Stimulated activated CD4-positive, alpha-beta T cell treated with anti-CD3 and anti-CD28 coated beads, Interleukin-4, amount 100 ng/mL, for 48 hours (primary cell): ENCODE results near the gene MED12L.
"Not testable (repeated sequence)": the region's sequence is repeated elsewhere in the genome, so short reads cannot be mapped to it uniquely, and the experiment has no call there.

Experiments used
- DNase-seq, 2 donors: peaks; one replicate each; pipeline ENCODE4 v3.0.0-alpha.2; 2020; ENCODE audit warnings: low read depth in 2 of 2

The MED12L gene

DNA sequence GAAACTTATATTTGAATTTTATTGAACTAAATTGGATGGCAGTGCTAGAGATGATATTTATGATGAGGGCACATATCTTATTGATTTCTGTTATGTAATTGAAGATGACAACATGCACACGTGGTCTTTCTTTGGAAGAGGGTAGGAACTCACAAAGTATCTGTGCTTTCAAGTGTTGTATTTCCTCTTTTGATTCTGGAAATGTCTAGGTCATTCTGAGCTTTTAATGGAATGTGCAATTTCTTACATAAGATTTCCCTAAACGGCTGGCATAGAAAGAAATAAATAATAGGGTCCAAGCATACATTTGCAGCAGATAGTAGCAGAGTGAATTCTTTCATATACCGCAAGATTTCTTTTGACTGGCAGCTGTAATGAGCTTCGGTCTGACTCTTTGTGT lies 127.7 kb downstream of the MED12L start:
- DNase-seq: no peak

DNA sequence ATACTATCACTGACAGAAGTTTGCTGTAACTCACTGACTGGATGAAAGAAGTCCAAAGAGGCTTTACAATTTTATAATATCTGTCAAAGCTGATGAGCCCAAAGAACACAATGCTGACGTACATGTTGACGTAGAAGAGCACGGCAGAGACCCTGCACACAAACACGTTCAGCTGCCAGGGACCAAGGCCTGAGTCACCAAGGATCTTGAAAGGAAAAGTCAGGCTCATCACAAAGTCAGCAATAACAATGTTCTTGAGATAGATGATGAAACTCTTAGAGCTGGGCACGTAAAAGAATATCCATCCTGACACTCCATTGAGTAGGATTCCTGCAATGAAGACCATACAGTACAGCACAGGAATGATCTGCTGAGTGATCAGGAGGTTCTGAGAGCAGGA lies 128.4 kb downstream of the MED12L start:
- DNase-seq: no peak

DNA sequence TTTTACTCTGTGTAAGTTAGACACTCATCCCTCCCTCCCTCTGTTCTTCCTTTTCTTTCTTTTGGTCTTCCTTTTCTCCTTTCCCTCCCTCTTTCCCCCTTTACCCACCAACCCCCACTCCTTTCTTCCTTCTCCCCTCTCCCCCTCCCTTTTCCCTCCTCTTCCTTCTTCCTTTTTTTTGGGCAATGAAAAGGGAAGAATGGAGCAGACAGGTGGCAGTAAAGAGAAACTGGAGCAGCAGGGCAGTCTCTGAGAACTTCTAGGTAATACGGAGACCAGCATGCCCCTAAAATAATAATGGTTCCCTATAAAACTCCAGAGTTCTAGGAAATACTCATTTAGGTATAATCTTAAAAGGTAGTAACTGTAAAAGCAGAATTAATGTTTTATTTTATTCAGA lies 129.0 kb downstream of the MED12L start:
- no peak for DNase-seq

DNA sequence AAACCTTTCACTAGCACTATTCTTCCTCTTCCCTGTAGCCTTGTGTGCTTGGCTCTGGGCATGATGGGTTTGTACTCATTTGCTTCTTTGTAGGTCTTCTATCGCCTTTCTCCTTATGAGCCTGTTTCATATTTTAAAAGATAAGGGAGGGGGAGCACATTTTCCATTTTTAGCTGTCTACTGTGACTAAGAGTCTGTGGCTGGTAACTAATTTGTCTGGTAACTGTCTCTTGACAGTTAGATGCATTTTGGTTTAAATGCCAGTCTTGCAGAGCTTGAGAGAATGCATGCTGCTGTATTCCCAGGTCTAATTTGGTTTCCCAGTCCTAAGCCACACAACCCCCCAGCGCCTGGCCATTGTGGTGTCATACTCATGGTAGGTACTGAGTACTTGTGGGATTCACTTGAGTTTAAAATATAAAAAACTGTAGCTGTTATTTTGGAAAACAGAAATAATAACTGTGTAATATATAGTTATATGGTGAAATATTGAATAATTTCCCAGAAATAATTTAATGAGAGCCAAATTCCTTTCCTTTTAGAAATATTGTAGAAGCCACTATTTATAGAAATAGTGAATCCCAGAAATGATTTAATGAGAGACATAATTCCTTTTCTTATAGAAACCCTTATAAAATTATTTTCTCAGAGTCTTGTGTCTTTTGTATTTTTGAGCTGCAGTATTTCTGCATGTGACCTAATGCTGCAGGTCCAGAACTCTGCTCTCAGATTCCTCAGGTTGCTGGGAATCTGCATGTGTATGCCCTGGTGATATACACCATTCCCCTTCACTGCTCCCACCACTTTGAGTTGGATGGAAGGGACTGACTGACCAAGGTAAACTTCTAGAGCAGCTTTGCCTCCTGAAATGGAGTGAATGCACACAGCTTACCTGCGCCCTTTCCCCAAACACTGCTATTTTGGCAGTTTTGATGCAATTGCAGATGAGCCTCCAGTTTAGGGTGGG lies 131.5 kb downstream of the MED12L start:
- DNase-seq: no peak

DNA sequence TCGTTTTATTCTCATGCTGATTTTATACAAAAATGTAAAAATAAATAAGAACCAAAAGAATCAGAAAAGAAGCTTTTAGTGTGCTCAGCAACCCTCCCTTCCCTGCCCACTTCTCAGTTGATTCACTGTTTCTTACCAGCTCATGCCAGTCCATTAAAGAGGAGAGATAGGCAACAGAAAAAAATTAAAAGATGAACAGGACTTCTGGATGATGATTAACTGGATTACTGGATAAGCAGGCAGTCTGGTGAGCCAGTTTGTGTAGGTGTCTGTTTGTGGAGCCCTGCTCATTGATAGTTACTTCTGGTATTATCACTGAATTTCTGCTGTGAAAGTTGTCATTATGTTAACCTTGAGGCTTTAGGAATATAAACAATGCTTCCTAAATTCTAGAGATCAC lies 132.7 kb downstream of the MED12L start:
- no peak for DNase-seq

DNA sequence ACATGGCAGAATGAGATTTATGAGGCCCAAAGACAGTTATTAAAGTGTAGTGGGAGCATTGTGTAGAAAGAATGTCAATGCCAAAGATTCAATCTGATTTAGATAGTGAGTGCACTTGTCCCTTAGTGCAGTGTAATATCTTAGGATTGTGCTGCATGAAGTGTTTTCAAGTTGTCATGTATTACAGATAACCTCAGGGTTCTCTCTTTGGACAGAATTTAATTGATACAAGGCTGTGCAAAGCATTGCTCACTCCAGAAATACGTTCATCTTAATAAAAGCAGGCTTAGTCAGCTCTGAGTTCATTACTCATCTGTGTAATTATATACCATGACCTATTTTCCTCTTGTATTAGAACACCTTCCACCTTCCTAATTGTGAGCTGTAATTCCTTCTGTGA lies 133.6 kb downstream of the MED12L start:
- no peak for DNase-seq

DNA sequence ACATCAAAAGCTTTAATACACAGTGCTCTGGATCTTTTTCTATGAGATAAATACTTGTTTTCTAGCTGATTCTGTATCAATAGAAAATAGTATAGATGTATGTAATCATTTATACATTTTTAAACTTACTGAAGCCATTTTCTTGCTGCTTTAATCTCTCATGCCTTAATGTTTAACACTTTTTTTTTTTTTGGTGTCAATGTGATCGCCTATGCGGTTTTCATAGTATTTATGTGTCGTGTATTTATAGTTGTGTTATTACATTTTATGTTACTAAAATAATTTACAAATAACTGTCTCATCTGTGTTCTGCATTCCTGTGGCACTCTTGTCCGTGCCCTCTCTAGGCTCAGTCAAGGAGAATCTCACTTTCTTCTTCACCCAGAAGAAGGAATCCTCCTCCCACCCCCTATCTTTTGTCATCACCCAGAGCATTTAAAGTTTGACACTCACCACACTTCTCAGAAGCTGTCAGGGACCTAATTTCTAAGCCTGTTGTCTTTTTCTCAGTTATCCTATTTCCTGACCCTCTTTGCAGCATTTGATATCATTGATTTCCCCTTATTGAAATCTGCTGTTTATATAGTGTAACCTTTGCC lies 138.9 kb downstream of the MED12L start:
- no peak for DNase-seq

DNA sequence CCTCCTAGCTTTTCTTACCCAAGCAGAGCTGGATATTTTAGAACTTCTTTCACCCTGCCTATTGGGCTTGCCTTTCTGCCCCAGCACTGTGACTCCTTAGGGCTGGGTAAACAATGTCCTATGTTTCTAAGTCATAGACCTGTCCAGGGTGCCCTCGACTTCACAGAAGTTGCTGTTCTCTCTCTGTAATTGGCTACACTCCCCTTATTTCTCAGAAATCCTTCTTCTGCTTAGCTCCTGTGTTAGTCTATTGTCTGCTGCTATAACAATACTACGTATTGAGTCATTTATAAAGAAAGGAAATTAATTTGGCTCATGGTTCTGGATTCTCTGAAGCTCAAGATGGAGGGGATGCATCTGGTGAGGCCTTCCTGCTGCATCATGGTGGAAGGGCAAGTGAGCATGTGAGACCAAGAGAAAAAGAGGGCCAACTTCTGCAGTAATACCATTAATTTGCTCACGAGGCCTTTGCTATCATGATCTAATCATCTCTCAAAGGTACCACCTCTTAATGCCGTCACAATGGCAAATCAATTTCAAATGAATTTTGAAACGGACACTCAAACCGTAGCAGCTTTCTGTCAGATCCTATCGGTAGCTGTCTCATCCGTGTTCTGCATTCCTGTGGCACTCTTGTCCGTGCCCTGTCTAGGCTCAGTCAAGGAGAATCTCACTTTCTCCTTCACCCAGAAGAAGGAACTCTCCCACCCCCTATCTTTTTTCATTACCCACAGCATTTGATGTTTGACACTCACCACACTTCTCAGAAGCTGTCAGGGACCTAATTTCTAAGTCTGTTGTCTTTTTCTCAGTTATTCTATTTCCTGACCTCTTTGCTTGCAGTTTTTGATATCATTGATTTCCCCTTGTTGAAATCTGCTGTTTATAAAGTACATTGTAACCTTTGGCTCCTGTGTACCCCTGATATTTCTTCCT lies 139.8 kb downstream of the MED12L start:
- DNase-seq: no peak

DNA sequence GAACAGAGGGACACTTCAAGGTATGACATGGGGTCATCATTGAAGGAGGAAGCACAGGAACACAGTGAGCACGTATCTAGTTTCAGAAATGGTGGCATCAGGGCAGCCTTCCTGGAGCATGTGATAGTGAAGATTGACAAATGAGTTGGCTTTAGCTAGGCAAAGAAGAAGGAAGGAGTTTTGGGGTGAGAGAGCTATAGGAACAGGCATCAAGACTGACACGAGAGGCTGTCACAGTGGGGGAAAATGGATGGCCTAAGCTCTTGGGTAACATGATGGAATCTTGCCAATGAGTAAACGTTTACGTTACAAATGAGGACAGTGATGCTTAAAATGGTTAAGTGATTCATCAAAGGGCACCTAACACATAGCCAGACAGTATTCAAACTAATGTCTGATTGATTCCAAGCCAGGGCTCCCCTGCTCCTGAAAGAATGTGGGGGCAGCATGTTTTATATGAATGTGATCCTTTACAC lies 140.7 kb downstream of the MED12L start:
- no peak for DNase-seq

DNA sequence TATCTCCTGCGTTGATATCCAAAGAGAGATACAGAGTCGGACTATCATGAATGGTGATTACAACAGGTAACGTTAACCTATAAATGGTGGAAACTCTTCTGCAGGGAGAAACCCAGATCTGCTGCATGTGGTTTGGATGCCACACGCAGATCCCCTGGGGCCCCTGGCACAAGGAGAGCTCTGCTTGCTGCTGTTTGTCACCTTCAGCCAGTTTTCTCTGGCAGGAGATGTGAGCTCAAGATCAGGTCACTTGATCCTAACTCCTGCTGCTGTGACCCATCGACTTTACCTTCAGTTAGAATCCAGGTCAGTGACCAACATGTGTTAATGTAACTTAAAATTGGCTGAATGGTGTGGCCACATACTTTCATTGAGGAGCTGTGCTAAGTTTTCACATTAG lies 141.4 kb downstream of the MED12L start:
- DNase-seq: no peak

DNA sequence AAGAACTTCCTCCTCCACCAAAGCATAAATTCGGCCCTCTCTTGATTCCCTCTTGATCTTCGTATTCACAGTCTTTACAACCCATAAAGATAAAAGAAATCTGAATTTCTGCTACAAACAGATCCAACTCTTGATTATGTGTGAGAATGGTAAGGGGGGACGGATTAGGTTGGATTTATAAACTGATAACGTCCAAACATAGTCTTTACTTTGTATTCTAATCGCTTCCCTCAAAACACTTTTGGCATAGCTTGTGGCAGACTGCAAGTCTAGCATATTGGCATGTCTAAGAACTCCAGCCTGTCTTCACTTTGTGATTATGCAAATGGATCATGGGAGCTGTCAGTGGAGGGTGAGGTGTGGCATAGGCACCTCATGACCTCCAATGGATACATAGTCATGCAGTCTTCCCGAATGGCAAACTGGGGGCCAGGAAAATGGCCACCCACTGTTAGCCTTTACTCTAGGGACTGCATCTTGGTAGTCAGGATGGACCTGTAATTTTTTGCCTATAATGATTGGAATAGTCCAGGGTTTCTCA lies 141.9 kb downstream of the MED12L start:
- no peak for DNase-seq

DNA sequence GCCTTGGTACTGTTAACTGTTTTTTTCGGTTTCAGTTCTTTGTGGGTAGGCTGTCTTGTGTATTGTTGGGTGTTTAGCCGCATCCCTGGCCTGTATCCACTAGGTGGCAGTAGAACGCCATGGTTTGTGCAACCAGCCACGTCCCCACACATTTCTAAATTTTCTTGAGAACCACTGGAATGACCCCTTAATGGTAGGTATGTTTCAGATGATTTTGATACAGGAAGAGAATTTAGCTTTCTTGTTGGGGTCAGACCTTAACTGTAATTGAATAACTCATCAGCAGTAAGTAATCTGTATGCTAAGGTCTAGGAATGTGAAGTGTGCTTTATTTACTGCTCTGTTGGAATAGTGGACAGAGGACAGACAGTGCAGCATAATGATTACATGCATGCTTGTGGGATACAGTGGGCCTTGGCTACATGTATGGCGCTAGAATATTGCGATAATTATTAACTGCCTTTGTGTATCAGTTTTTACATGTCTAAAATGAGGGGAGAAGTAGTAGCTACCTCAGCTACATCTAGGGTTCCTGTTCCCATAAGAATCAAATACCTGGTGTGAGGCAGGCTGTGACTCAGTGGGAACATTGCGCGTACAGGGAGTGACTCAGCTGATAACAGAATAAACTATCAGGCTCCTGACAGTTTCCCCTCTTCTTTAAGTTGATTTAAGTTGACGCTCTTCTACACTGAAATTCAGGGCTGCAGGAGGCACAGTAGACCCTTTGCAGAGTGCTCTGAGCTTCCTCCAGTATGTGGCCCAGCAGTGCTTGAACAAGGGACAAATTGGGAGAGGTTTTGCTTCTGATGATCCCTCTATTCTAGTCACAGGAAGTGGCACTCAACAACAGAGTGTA lies 142.6 kb downstream of the MED12L start:
- DNase-seq: peak; percentile 66 to 69

DNA sequence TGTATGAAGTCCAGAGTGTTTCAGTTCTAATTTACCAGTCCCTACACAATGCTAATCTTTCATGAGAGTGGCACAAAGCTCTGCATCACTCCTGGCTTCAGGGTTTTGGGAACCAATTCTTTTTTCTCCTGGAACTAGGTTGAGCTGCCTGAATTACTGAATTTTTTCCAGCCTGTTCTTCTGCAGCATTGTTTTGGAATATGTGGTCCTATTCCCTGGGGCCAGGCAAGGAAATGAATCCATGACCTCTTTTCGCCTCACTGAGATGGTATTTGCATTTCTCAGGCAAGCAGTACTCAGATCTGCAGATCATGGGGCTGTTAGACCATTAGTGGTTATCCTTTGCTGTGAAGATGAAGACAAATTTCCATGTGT lies 143.2 kb downstream of the MED12L start:
- DNase-seq: no peak

DNA sequence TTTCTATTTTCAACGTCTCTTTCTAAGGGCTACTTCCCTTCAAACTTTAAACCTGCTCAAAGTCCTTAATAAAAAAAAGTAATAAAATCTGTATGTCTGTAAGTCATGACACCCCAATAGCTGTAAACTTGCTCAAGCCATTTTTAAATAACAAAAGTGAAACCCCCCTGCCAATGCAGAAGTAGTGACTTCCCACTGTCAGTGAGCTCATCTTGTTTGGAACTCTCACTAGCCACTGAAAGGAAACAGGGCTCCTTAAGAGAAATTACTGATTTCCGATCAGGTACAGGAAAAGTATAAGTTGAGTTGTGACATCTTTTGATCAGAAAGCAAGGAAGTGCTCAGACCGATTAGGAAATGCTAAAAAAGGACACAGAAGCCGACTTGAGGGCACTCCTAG lies 145.2 kb downstream of the MED12L start:
- no peak for DNase-seq

DNA sequence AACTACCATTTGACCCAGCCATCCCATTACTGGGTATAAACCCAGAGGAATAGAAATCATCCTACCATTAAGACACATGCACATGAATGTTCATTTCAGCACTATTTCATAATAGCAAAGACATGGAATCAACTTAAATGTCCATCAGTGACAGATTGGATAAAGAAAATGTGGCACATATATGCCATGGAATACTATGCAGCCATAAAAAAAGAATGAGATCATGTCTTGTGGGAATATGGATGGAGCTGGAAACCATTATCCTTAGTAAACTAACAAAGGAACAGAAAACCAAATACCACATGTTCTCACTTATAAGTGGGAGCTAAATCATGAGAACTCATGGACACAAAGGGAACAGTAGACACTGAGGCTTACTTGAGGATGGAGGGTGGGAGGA lies 146.9 kb downstream of the MED12L start:
- DNase-seq: not testable (repeated sequence)

DNA sequence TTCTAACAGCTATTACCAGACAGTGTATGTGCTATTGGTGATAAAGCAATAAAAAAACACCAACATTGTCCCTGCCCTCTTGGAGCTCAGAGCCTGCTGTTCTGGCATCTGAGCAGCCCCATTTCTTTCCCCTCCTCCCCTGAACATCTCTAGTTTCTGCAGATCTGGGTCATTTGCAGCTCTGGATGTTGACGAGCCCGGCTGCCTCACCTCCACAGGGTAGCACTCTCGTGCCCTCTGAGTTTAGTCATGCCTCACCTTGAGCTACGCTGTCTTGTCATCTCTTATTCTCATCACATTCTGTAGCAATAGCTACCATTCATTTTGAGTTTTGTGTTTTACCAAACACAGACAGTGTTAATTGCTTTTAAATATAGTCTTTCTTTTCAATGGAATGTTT lies 147.5 kb downstream of the MED12L start:
- DNase-seq: no peak

DNA sequence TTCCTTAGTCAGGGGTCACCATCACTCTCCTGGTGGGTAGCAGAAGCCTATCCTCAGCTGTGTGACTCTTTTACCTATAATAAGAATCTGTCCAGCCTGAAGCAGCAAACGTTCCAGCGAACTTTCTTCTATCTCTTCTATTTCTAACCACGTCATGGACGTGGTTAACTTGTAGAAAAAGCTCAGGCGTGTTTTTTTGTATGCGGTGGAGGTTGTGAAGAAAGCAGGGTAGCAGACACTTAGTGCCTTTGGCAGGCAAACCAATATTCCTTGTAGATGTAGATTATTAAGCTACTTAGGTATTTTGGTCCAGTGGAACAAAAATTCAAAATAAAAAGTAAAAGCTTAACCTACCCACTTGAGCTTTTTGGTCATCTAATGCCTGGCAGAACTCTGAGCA lies 149.4 kb downstream of the MED12L start:
- no peak for DNase-seq

DNA sequence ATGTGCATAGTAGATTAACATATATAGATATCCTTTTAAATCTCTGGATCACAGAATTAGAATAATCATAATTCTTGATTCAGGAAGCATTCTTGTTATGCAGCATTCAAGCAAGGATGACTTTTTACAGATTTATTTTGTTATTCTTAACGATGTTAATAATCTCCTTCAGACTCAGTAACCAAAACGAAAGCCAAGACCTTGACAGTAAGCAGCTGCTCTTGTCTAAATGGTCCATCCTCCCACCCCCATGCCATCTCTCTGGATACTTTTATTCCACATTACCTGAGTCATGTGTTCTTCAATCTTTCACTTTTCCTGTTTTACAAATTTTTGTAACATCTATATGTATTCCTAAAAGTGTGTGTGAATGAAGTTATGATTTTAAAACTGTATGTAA lies 150.9 kb downstream of the MED12L start:
- DNase-seq: no peak

DNA sequence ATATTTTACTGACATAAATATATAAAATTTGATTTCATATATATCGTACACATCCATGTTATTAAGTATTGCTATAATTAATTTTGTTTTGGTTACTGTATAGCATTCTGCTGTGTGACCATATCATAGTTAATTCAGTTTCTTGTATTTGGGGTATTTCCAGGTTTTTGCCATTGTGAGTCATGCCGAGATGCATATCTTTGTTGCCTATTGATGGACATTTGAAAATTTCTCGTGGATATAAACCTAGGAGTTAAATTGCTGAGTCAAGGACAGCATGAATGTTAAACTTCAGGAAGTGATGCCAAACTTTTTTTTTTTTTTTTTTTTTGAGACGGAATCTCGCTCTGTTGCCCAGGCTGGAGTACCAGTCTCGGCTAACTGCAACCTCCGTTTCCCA lies 151.3 kb downstream of the MED12L start:
- no peak for DNase-seq

DNA sequence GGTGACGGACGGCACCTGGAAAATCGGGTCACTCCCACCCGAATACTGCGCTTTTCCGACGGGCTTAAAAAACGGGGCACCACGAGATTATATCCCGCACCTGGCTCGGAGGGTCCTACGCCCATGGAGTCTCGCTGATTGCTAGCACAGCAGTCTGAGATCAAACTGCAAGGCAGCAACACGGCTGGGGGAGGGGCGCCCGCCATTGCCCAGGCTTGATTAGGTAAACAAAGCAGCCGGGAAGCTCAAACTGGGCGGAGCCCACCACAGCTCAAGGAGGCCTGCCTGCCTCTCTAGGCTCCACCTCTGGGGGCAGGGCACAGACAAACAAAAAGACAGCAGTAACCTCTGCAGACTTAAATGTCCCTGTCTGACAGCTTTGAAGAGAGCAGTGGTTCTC lies 156.5 kb downstream of the MED12L start:
- not testable (repeated sequence) for DNase-seq

DNA sequence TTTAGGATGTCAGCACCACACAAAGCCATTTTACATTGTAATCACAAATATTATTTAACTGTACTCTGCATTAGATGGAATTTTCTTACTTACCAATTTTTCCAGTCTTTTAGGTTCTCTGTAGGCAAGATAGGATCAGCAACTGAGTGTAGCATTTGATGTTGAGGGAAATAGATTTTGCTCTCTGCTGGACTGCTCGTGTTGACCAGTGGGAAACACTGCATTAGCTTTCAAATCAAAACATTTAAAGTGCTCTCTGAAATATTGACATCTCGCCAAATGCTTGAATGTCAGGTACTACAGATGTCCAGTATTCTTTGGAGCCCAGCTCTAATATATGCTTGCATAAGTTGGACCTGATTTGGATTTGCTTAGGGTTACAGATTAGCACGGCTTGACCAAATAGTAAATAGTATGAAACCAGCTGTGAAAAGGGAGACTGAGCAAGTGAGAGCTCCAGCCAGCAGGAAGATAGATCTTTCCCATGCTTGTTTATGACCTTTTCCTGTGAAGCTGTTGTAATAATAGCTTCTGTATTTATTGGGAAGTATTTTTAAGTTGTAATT lies 163.4 kb downstream of the MED12L start:
- no peak for DNase-seq
